PFSK-1 (cell line): ENCODE results near the gene GABBR1.

ENCODE experiments used
- FOXP2 ChIP-seq: optimal IDR thresholded peaks from 2 replicates; pipeline ENCODE3; 2011; ENCODE audit warnings: borderline replicate concordance, control low read depth, inconsistent platforms; ENCODE audit not compliant: insufficient read depth; ENCODE audit errors: extremely low read length, extremely low read depth
- TAF1 ChIP-seq: IDR thresholded peaks from 2 replicates; pipeline ENCODE4 v1.6.1; 2012; ENCODE audit warnings: low read length, control low read depth, borderline replicate concordance; ENCODE audit not compliant: insufficient read depth
- TF ChIP-seq, protein P1 (sequence below), 2 experiments: IDR thresholded peaks; 2 replicates each; pipeline versions ENCODE4 v1.6.1 to v1.8.0; 2011 to 2012; ENCODE audit warnings: low read depth in 2 of 2, low read length in 2 of 2, control low read depth in 1 of 2, inconsistent platforms in 1 of 2, mild to moderate bottlenecking in 1 of 2, moderate library complexity in 1 of 2; ENCODE audit not compliant: insufficient read depth in 1 of 2

GRCh38 chr6:29527564-29527963, 105.4 kb downstream of the GABBR1 start:
- no peak for TF ChIP-seq FOXP2
- TF ChIP-seq, protein P1, sequence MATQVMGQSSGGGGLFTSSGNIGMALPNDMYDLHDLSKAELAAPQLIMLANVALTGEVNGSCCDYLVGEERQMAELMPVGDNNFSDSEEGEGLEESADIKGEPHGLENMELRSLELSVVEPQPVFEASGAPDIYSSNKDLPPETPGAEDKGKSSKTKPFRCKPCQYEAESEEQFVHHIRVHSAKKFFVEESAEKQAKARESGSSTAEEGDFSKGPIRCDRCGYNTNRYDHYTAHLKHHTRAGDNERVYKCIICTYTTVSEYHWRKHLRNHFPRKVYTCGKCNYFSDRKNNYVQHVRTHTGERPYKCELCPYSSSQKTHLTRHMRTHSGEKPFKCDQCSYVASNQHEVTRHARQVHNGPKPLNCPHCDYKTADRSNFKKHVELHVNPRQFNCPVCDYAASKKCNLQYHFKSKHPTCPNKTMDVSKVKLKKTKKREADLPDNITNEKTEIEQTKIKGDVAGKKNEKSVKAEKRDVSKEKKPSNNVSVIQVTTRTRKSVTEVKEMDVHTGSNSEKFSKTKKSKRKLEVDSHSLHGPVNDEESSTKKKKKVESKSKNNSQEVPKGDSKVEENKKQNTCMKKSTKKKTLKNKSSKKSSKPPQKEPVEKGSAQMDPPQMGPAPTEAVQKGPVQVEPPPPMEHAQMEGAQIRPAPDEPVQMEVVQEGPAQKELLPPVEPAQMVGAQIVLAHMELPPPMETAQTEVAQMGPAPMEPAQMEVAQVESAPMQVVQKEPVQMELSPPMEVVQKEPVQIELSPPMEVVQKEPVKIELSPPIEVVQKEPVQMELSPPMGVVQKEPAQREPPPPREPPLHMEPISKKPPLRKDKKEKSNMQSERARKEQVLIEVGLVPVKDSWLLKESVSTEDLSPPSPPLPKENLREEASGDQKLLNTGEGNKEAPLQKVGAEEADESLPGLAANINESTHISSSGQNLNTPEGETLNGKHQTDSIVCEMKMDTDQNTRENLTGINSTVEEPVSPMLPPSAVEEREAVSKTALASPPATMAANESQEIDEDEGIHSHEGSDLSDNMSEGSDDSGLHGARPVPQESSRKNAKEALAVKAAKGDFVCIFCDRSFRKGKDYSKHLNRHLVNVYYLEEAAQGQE (IDR thresholded peaks at IDR 0.05; ENCODE audit: insufficient read depth in 1 of 2, low read depth in 2 of 2, low read length in 2 of 2): no peak
- no peak for TF ChIP-seq TAF1
